Dermis microvascular lymphatic vessel endothelial cell (primary cell): ENCODE results near the gene ANKRD36C. TPM values are rescaled to one million over a fixed set of nuclear protein-coding genes. Genes with fewer than 3 reads are reported as not detected.
"Not testable (repeated sequence)": the region's sequence is repeated elsewhere in the genome, so short reads cannot be mapped to it uniquely, and the experiment has no call there.

ENCODE experiments used
- DNase-seq, 2 donors: peaks; one replicate each; pipeline versions ENCODE4 v3.0.0 to v3.0.0-alpha.2; 2010; ENCODE audit warnings: low read depth in 2 of 2
- total RNA-seq: library from RNA; depleted of rRNA; stranded (reverse); fragments of >200 nt; gene quantifications from 2 replicates; pipeline ENCODE4 v1.2.1, GENCODE V29; 2014

ANKRD36C gene
- total RNA-seq, 1 donor from 2014 or later: 27.5 TPM

DNA sequence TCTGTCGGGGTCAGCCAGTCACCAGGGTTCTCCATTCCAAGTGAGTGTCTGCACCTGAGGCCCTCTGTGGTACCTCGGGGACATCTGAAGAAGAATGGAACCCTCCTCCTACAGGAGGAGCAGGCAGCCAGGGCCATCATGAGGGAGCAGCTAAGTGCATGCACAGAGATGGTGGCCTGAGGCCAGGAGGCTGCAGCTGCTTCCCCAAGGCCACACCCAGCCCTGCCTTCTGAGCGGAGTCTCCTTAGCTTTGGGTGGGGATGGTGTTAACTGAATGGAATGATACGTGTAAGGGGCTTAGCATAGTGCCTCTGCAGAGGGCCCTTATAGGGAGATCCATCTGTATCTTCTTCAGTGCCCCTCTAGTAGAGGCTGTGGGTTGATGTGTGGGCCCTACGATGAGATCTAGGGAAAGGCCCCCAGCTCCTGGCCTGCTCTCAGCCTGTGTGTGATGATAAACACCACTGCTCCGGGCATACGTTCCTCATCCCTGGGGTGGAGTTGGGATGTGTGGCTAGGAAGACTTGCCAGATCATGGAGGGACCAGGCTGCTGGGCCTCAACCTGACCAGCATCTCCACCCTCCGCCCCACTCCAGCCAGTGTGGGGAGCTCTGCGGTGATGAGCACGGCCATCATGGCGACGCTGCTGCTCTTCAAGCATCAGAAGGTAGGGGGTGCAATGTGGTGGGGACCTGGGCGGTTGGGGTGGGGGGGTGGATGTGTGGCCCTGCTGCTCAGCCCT, 192.3 kb downstream of the ANKRD36C start:
- DNase-seq: not testable (repeated sequence)

DNA sequence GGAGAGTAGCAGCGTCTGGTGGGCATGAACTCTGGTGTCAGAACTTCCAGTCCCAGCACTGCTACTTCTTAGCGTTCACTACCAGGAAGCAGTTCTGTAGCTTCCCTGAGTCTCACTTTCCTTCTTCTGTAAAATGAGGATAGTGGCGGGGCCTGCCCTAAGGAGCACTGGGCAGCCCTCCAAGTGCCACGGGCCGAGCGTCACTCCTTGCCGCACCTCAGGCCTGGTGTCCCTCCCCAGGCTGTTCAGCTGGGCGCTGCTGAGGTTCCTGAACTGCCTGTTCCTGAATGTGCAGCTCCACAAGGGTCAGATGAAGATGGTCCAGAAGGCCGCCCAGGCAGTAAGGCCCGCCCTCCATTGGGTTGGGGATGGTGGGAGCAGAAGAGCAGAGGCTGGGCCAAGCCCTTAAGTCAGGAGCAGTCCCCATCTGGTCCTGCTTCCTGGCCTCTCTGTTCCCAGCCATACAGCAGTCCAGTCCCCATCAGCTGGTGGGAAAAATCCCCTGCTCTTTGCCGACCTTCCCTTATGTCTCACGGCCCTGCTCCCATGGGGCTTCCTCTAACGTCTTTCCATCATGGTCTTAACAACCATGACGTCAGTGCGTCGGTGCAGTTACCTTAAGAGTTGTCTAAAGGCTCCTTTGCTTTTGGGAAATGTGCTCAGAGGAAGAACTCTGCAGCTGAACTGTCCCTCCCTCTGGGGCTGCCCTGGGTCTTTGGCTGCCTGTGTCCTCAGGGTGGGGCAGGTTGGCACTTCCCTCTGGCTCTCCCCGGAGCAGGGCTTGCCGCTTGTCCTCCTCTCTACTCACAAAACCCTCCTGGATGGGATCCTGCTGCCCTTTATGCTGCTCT, 195.2 kb downstream of the ANKRD36C start:
- DNase-seq: not testable (repeated sequence)

GRCh38 chr2:95793970-95794369, 197.7 kb downstream of the ANKRD36C start:
- DNase-seq: not testable (repeated sequence)

- DNase-seq: not testable (repeated sequence)
Observed at GRCh38 chr2:95790180-95790579, 201.4 kb downstream of the ANKRD36C start.

DNA sequence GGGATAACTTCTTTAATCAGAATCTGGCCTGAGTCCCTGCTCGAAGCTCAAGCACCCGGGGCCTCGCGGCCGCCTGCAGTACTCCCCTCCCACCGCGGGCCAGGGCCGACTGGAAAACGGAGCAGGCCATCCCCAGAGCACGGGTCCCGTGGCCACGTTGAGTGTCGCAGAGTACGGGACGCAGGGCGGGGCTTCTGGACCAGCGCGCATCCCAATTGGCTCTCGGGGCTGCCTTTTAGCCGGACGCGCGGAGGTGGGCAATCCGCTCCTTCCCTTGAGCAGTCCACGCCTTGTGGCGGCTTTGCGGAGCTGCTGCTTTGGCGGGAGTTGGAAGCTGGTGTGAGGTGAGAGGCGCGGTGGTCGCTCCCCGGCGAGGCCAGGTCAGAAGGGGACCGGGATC, 202.2 kb downstream of the ANKRD36C start:
- DNase-seq: not testable (repeated sequence)

GRCh38 chr2:95788642-95789041, 203.0 kb downstream of the ANKRD36C start:
- not testable (repeated sequence) for DNase-seq

Other genes with a start within 250 kb of the ANKRD36C start
- gene GPAT2, start 43.1 kb upstream of the ANKRD36C start, total RNA-seq: 5.6 and 14.3 TPM in 2 replicates
- under 0.01 TPM in 2 replicates for gene ADRA2B, start 124.7 kb upstream of the ANKRD36C start, total RNA-seq
- gene ASTL, start 146.7 kb upstream of the ANKRD36C start, total RNA-seq: not detected in 2 replicates
- gene DUSP2, start 153.6 kb upstream of the ANKRD36C start, total RNA-seq: 0.26 and 0.76 TPM in 2 replicates
- gene STARD7, start 217.0 kb upstream of the ANKRD36C start, total RNA-seq: 238 and 252 TPM in 2 replicates